HepG2 (cell line): ENCODE measurements around the gene DTWD2. TPM values are rescaled to one million over a fixed set of nuclear protein-coding genes. Genes with fewer than 3 reads are reported as not detected.

ENCODE experiments used
- ARHGAP35 ChIP-seq: sonication (generic); formaldehyde crosslinking; IDR thresholded peaks from 2 replicates; pipeline ENCODE4 v1.9.0; 2022; ENCODE audit warnings: mild to moderate bottlenecking, inconsistent platforms, moderate library complexity, missing genetic modification reagents, borderline replicate concordance
- ATRX ChIP-seq: sonication (generic); formaldehyde crosslinking; IDR thresholded peaks from 2 replicates; pipeline ENCODE4 v1.4.0; 2020; ENCODE audit warnings: missing genetic modification reagents, borderline replicate concordance
- HNRNPK ChIP-seq: fragments of 200-400 bp; formaldehyde crosslinking; IDR thresholded peaks from 2 replicates; pipeline ENCODE4 v1.6.1; 2018; ENCODE audit warnings: low read length, low read depth, moderate library complexity, mild to moderate bottlenecking; ENCODE audit not compliant: poor library complexity, severe bottlenecking
- NCOA5 ChIP-seq: sonication (generic); formaldehyde crosslinking; IDR thresholded peaks from 2 replicates; pipeline ENCODE4 v1.4.0; 2020; ENCODE audit warnings: missing genetic modification reagents
- NR2C2 ChIP-seq: sonication (generic); formaldehyde crosslinking; IDR thresholded peaks from 2 replicates; pipeline ENCODE4 v1.4.0; 2020; ENCODE audit warnings: missing genetic modification reagents, mild to moderate bottlenecking, moderate library complexity, borderline replicate concordance
- SAP130 ChIP-seq: IDR thresholded peaks from 2 replicates; pipeline ENCODE4 v1.6.1; 2016; ENCODE audit warnings: low read depth
- ZNF317 ChIP-seq: sonication (generic); formaldehyde crosslinking; IDR thresholded peaks from 2 replicates; pipeline ENCODE4 v1.5.0; 2020; ENCODE audit warnings: mild to moderate bottlenecking, missing genetic modification reagents
- ZNF543 ChIP-seq: sonication (generic); formaldehyde crosslinking; IDR thresholded peaks from 2 replicates; pipeline ENCODE4 v1.4.0; 2020; ENCODE audit warnings: mild to moderate bottlenecking, missing genetic modification reagents
- ZNF567 ChIP-seq: sonication (generic); formaldehyde crosslinking; IDR thresholded peaks from 2 replicates; pipeline ENCODE4 v1.8.1; 2023; ENCODE audit warnings: mild to moderate bottlenecking, missing genetic modification reagents, borderline replicate concordance
- ZNF609 ChIP-seq: sonication (generic); formaldehyde crosslinking; IDR thresholded peaks from 2 replicates; pipeline ENCODE4 v1.4.0; 2020; ENCODE audit warnings: mild to moderate bottlenecking, missing genetic modification reagents, borderline replicate concordance
- ZSCAN29 ChIP-seq: sonication (generic); formaldehyde crosslinking; conservative IDR thresholded peaks from 2 replicates; pipeline ENCODE4 v1.4.0; 2020; ENCODE audit warnings: mild to moderate bottlenecking, missing genetic modification reagents
- polyA plus RNA-seq, 8 experiments: library from polyadenylated mRNA; depleted of rRNA in 3 of 8; stranded (reverse) in 7 of 8; unstranded in 1 of 8; fragments of >200 nt; fragmentation: Illumina TruSeq in 4 of 8; extraction: Trizol in 4 of 8; gene quantifications; 2 replicates each; pipeline versions ENCODE4 v1.2.1 to v1.2.3, GENCODE V29; 2011 to 2016; ENCODE audit warnings: low read depth in 4 of 8, missing spikeins in 1 of 8, mixed read lengths in 1 of 8; ENCODE audit not compliant: insufficient read depth in 1 of 8
- total RNA-seq, 5 experiments: library from RNA; depleted of rRNA; stranded (reverse); fragments of >200 nt; fragmentation: Illumina TruSeq; extraction: Trizol; gene quantifications; 2 replicates each; pipeline ENCODE4 v1.2.3, GENCODE V29; 2016; ENCODE audit warnings: low read depth in 1 of 5
- TF ChIP-seq, protein P1 (sequence below): sonication (generic); formaldehyde crosslinking; IDR thresholded peaks from 2 replicates; pipeline ENCODE4 v1.4.0; 2020; ENCODE audit warnings: missing genetic modification reagents, borderline replicate concordance
- TF ChIP-seq, protein P2 (sequence below): IDR thresholded peaks from 2 replicates; pipeline ENCODE4 v1.6.1; 2016; ENCODE audit warnings: missing compliant biosample characterization, missing genetic modification reagents, borderline replicate concordance
- TF ChIP-seq, protein P3 (sequence below): sonication (generic); formaldehyde crosslinking; IDR thresholded peaks from 2 replicates; pipeline ENCODE4 v1.4.0; 2020; ENCODE audit warnings: missing genetic modification reagents

DTWD2 gene
- total and polyA plus RNA-seq, 2 of the 13 experiments (the other 11 are each of a cell fraction or from before 2014, with no cell fraction given), result 1.6 to 6.0 TPM

DNA sequence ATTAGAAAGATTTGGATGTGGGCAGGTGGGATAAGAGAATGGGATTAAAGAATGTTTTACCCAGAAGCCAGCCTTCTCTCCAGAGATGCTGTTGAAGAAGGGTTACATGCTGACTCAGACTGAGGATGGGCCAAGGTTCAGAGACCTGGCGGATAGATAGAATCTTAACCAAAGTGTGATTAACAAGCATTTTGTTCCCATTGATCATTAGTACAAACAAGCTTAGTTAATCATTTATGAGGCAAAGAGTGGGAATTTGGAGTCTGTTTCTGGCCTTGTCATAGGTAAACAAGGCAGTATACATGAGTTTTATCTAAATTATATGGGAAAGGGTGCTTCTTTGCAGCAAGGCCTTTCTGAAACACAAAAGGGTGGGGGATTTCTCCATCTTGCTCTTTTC, 20.8 kb upstream of the DTWD2 start (continued):
- TF ChIP-seq, protein P1, sequence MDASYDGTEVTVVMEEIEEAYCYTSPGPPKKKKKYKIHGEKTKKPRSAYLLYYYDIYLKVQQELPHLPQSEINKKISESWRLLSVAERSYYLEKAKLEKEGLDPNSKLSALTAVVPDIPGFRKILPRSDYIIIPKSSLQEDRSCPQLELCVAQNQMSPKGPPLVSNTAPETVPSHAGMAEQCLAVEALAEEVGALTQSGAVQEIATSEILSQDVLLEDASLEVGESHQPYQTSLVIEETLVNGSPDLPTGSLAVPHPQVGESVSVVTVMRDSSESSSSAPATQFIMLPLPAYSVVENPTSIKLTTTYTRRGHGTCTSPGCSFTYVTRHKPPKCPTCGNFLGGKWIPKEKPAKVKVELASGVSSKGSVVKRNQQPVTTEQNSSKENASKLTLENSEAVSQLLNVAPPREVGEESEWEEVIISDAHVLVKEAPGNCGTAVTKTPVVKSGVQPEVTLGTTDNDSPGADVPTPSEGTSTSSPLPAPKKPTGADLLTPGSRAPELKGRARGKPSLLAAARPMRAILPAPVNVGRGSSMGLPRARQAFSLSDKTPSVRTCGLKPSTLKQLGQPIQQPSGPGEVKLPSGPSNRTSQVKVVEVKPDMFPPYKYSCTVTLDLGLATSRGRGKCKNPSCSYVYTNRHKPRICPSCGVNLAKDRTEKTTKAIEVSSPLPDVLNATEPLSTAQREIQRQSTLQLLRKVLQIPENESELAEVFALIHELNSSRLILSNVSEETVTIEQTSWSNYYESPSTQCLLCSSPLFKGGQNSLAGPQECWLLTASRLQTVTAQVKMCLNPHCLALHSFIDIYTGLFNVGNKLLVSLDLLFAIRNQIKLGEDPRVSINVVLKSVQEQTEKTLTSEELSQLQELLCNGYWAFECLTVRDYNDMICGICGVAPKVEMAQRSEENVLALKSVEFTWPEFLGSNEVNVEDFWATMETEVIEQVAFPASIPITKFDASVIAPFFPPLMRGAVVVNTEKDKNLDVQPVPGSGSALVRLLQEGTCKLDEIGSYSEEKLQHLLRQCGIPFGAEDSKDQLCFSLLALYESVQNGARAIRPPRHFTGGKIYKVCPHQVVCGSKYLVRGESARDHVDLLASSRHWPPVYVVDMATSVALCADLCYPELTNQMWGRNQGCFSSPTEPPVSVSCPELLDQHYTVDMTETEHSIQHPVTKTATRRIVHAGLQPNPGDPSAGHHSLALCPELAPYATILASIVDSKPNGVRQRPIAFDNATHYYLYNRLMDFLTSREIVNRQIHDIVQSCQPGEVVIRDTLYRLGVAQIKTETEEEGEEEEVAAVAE (CRISPR knock-in tag), result no peak
- TF ChIP-seq ARHGAP35 (no peak), ZNF567 (CRISPR knock-in tag) (no peak), ZNF609 (CRISPR knock-in tag) (no peak; the same call in 1 of the 2 replicates), ZNF317 (CRISPR knock-in tag) (no peak), NCOA5 (no peak), NR2C2 (CRISPR knock-in tag) (no peak), ZSCAN29 (CRISPR knock-in tag) (no peak), SAP130 (CRISPR knock-in tag) (peak; percentile 28; the same call in 1 of the 2 replicates), ZNF543 (CRISPR knock-in tag) (no peak), HNRNPK (no peak), ATRX (CRISPR knock-in tag) (no peak)
- TF ChIP-seq, protein P2, sequence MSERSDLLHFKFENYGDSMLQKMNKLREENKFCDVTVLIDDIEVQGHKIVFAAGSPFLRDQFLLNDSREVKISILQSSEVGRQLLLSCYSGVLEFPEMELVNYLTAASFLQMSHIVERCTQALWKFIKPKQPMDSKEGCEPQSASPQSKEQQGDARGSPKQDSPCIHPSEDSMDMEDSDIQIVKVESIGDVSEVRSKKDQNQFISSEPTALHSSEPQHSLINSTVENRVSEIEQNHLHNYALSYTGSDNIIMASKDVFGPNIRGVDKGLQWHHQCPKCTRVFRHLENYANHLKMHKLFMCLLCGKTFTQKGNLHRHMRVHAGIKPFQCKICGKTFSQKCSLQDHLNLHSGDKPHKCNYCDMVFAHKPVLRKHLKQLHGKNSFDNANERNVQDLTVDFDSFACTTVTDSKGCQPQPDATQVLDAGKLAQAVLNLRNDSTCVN (CRISPR knock-in tag), result no peak
- TF ChIP-seq, protein P3, sequence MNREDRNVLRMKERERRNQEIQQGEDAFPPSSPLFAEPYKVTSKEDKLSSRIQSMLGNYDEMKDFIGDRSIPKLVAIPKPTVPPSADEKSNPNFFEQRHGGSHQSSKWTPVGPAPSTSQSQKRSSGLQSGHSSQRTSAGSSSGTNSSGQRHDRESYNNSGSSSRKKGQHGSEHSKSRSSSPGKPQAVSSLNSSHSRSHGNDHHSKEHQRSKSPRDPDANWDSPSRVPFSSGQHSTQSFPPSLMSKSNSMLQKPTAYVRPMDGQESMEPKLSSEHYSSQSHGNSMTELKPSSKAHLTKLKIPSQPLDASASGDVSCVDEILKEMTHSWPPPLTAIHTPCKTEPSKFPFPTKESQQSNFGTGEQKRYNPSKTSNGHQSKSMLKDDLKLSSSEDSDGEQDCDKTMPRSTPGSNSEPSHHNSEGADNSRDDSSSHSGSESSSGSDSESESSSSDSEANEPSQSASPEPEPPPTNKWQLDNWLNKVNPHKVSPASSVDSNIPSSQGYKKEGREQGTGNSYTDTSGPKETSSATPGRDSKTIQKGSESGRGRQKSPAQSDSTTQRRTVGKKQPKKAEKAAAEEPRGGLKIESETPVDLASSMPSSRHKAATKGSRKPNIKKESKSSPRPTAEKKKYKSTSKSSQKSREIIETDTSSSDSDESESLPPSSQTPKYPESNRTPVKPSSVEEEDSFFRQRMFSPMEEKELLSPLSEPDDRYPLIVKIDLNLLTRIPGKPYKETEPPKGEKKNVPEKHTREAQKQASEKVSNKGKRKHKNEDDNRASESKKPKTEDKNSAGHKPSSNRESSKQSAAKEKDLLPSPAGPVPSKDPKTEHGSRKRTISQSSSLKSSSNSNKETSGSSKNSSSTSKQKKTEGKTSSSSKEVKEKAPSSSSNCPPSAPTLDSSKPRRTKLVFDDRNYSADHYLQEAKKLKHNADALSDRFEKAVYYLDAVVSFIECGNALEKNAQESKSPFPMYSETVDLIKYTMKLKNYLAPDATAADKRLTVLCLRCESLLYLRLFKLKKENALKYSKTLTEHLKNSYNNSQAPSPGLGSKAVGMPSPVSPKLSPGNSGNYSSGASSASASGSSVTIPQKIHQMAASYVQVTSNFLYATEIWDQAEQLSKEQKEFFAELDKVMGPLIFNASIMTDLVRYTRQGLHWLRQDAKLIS (CRISPR knock-in tag), result no peak
